Heart left ventricle (tissue), 16 donors: ENCODE measurements around the gene NUDT14. TPM values are rescaled to one million over a fixed set of nuclear protein-coding genes. Genes with fewer than 3 reads are reported as not detected.

Experiments
- ATAC-seq, 4 donors: fragments of 200-7000 bp; cut with Tn5 transposase; one replicate each; pipeline ENCODE4 v1.9.1; 2020 to 2022; ENCODE audit warnings: moderate library complexity in 4 of 4, mild to moderate bottlenecking in 3 of 4, moderate number of reproducible peaks in 1 of 4
- DNase-seq, 5 donors: peaks; one replicate each; pipeline ENCODE4 v3.0.0-alpha.2; 2020
- H3K27ac ChIP-seq, 12 donors: fragments of 200-600 bp; sonication (generic) in 4 of 12; one replicate each; pipeline versions ENCODE4 v1.5.0 to v1.8.0; 2016 to 2022; ENCODE audit warnings: mild to moderate bottlenecking in 2 of 12
- H3K27me3 ChIP-seq, 9 donors: fragments of 200-600 bp; sonication (generic) in 2 of 9; one replicate each; pipeline versions ENCODE4 v1.5.1 to v1.8.0; 2016 to 2022; ENCODE audit warnings: mild to moderate bottlenecking in 3 of 9
- H3K36me3 ChIP-seq, 9 donors: fragments of 200-600 bp; sonication (generic) in 2 of 9; one replicate each; pipeline versions ENCODE4 v1.5.0 to v1.8.0; 2018 to 2022; ENCODE audit warnings: mild to moderate bottlenecking in 2 of 9
- H3K4me1 ChIP-seq, 12 donors: fragments of 200-600 bp; sonication (generic) in 4 of 12; one replicate each; pipeline versions ENCODE4 v1.5.0 to v1.8.0; 2016 to 2022; ENCODE audit warnings: mild to moderate bottlenecking in 3 of 12
- H3K4me3 ChIP-seq, 12 donors: fragments of 200-600 bp; sonication (generic) in 4 of 12; one replicate each; pipeline versions ENCODE4 v1.5.0 to v1.8.0; 2017 to 2022; ENCODE audit warnings: mild to moderate bottlenecking in 9 of 12, moderate library complexity in 4 of 12
- H3K9me3 ChIP-seq, 12 donors: fragments of 200-600 bp; sonication (generic) in 4 of 12; one replicate each; pipeline versions ENCODE4 v1.5.0 to v1.8.0; 2016 to 2022; ENCODE audit warnings: mild to moderate bottlenecking in 1 of 12
- CTCF ChIP-seq, 12 donors: fragments of 200-600 bp; sonication (generic) in 4 of 12; IDR thresholded peaks; one replicate each; pipeline versions ENCODE4 v1.5.0 to v1.8.0; 2018 to 2022; ENCODE audit warnings: antibody characterized with exemption in 12 of 12, mild to moderate bottlenecking in 5 of 12
- POLR2A ChIP-seq, 2 donors: fragments of 450-650 bp; IDR thresholded peaks; one replicate each; pipeline ENCODE4 v1.6.1; 2017; ENCODE audit warnings: antibody characterized with exemption in 2 of 2, mild to moderate bottlenecking in 2 of 2, moderate library complexity in 2 of 2
- WGBS, 4 donors: extraction: QIAGEN DNeasy Blood & Tissue Kit in 2 of 4; methylation state at CpG; one replicate each; pipeline versions ENCODE4 v1.1.5 to v1.1.7; 2013 to 2018; 5-methylcytosine and 5-hydroxymethylcytosine counted together
- intact Hi-C, 10 donors: fragments of 100-400 bp; cut with DNase I; formaldehyde crosslinking; loops; one replicate each; pipeline versions ENCODE4 v1.11.1 to v1.14.2; 2022
- polyA plus RNA-seq, 2 donors: library from polyadenylated mRNA; stranded (reverse); fragments of 200-250 nt; gene quantifications; one replicate each; pipeline ENCODE4 v1.2.3, GENCODE V29; 2013
- total RNA-seq, 9 donors: library from RNA; depleted of rRNA in 2 of 9; stranded (reverse); fragments of >200 nt in 2 of 9; fragmentation: NEBNext Ultra II Directional in 3 of 9; extraction: Animal tissue kit (Norgen Biotek cat#: 25700) in 3 of 9; gene quantifications; one replicate each; pipeline versions ENCODE4 v1.1.0 to v1.2.4, GENCODE V29; 2016 to 2023
- donor health status: ischemic (EF 13 %, LVEDD 7.1; RV severe dilation, severe dysfunction).
- donor health status: healthy with polysubstance abuse.
- donor health status: DM: no; HTN: yes; CAD: no.
- donor health status: DM: no; HTN: no; CAD: no.
- donor health status: ischemic (EF 25% LVEDD 6.9; RV normal size, moderate dysfunction).
- donor health status: ischemic (EF 25% LVEDD 5.7; RV mildly dilated, moderate dysfunction).
- donor health status: healthy.
- donor health status: DM: yes; HTN: yes; CAD: no.
- donor health status: ischemic (EF 35%, LVEDD 5.7; RV mildly dilated, moderate dysfunction).
- donor health status: nonischemic (EF 11% LVEDD 7.7; RV severe dilation, severe dysfunction).
- donor health status: DM: yes; HTN: yes; CAD: no.
- donor health status: PGD.
- donor health status: ischemic (EF 29% LVEDD 5.4; RV normal size, mild dysfunction).
- donor health status: nonischemic (EF 23%, LVEDD 6.1; RV moderate dilation, normal function).

NUDT14 gene
- total and polyA plus RNA-seq, 11 donors = 14.3 to 48.9 (median 23.8) TPM

- H3K4me1 ChIP-seq = peaks cover 14 to 59% (median 38%) of the 10 kb centered on the region in 12 donors
- no peaks in the 10 kb centered on the region for H3K9me3 ChIP-seq
- DNase-seq = no peak
- TF ChIP-seq POLR2A (IDR thresholded peaks at IDR 0.05) = no peak
- TF ChIP-seq CTCF (IDR thresholded peaks at IDR 0.05) = no peak
- peak overlapping the region; percentile 39 to 74 (median 58) for H3K4me3 ChIP-seq
- H3K27me3 ChIP-seq = peaks cover 0 to 36% (median 0%) of the 10 kb centered on the region in 9 donors
- intact Hi-C loops = loop anchor here in 6 of 10 donors (2.0 to 10.0 kb wide), 4 partner anchors 29 to 76 kb away; no protein-coding TSS in a partner anchor
- 0 to 1% methylated on average over 44 to 46 of the region's 46 CpGs; no CpG with 5 or more reads in 2 of the 4 donors for WGBS, 4 donors
- H3K36me3 ChIP-seq = no peaks in the 10 kb centered on the region
- peak overlapping the region in 8 of 12 donors; percentile 49 to 76 (median 64) for H3K27ac ChIP-seq
- ATAC-seq = no peak
Measured at GRCh38 chr14:105168093-105168420, 13.1 kb downstream of the NUDT14 start.

GRCh38 chr14:105167303-105168092 is 13.6 kb downstream of the NUDT14 start:
- TF ChIP-seq POLR2A (IDR thresholded peaks at IDR 0.05) (peak in 1 of 2 donors; percentile 29), CTCF (IDR thresholded peaks at IDR 0.05) (peak in 5 of 12 donors; percentile 7 to 38 (median 31))
- intact Hi-C loops = loop anchor here in 6 of 10 donors (2.0 to 10.0 kb wide), 4 partner anchors 29 to 75 kb away; no protein-coding TSS in a partner anchor
- H3K4me1 ChIP-seq = peaks cover 14 to 60% (median 38%) of the 10 kb centered on the region in 12 donors

GRCh38 chr14:105166571-105167302 is 14.4 kb downstream of the NUDT14 start:
- peak overlapping the region in 11 of 12 donors; percentile 18 to 74 (median 58) for H3K4me3 ChIP-seq
- no peak for DNase-seq
- no peaks in the 10 kb centered on the region for H3K36me3 ChIP-seq
- ATAC-seq = no peak
- 61 to 81% (median 68%) methylated on average over 6 to 22 of the region's 22 CpGs for WGBS, 4 donors
- intact Hi-C loops = loop anchor here in 5 of 10 donors (5.0 to 10.0 kb wide), 2 partner anchors 72 to 74 kb away; no protein-coding TSS in a partner anchor
- peaks cover 14 to 66% (median 38%) of the 10 kb centered on the region in 12 donors for H3K4me1 ChIP-seq
- no peaks in the 10 kb centered on the region for H3K9me3 ChIP-seq
- peaks cover 0 to 36% (median 0%) of the 10 kb centered on the region in 9 donors for H3K27me3 ChIP-seq
- TF ChIP-seq POLR2A (IDR thresholded peaks at IDR 0.05) = no peak
- peak overlapping the region in 3 of 12 donors; percentile 24 to 30 (median 26) for H3K27ac ChIP-seq

More at GRCh38 chr14:105167303-105168092, 13.6 kb downstream of the NUDT14 start:
- Histone ChIP-seq H3K27me3 (peaks cover 0 to 36% (median 0%) of the 10 kb centered on the region in 9 donors), H3K9me3 (no peaks in the 10 kb centered on the region), H3K36me3 (no peaks in the 10 kb centered on the region), H3K4me3 (peak overlapping the region; percentile 39 to 74 (median 58)), H3K27ac (peak overlapping the region in 8 of 12 donors; percentile 49 to 76 (median 64))
- WGBS, 4 donors = 5 to 9% (median 6%) methylated on average over 8 to 116 of the region's 116 CpGs
- DNase-seq = peak in 1 of 5 donors; percentile 39
- no peak for ATAC-seq

- intact Hi-C loops = loop anchor here in 5 of 10 donors (5.0 to 10.0 kb wide), 2 partner anchors 71 to 74 kb away; no protein-coding TSS in a partner anchor
Measured at GRCh38 chr14:105165761-105166485, 15.2 kb downstream of the NUDT14 start.

More at GRCh38 chr14:105165761-105166485, 15.2 kb downstream of the NUDT14 start:
- H3K27me3 ChIP-seq = peaks cover 0 to 34% (median 0%) of the 10 kb centered on the region in 9 donors
- peak overlapping the region in 9 of 12 donors; percentile 18 to 74 (median 64) for H3K4me3 ChIP-seq
- H3K36me3 ChIP-seq = no peaks in the 10 kb centered on the region
- no peak for TF ChIP-seq POLR2A (IDR thresholded peaks at IDR 0.05)
- no peak for TF ChIP-seq CTCF (IDR thresholded peaks at IDR 0.05)
- peak overlapping the region in 2 of 12 donors; percentile 23 to 24 for H3K27ac ChIP-seq
- H3K4me1 ChIP-seq = peaks cover 11 to 65% (median 35%) of the 10 kb centered on the region in 12 donors
- WGBS, 4 donors = 68 to 85% (median 83%) methylated on average over 19 to 32 of the region's 32 CpGs
- ATAC-seq = peak in 1 of 4 donors; percentile 2
- H3K9me3 ChIP-seq = no peaks in the 10 kb centered on the region
- DNase-seq = no peak
